Fibroblast of lung (primary cell): ENCODE measurements around the gene TOLLIP. TPM values are rescaled to one million over a fixed set of nuclear protein-coding genes. Genes with fewer than 3 reads are reported as not detected.

Experiments used
- DNase-seq, 2 donors: peaks; one replicate each; pipeline versions ENCODE4 v3.0.0 to v3.0.0-alpha.2; 2010; ENCODE audit warnings: low read depth in 2 of 2
- H2AFZ ChIP-seq: 2 replicates; pipeline ENCODE4 v1.5.1; 2012; ENCODE audit warnings: low read length, control low read depth, inconsistent platforms
- H3K27ac ChIP-seq: 2 replicates; pipeline ENCODE4 v1.5.1; 2011; ENCODE audit warnings: low read length, control low read depth; ENCODE audit not compliant: insufficient read depth
- H3K27me3 ChIP-seq: 2 replicates; pipeline ENCODE4 v1.5.1; 2011; ENCODE audit warnings: mild to moderate bottlenecking, low read length; ENCODE audit not compliant: control insufficient read depth, insufficient read depth
- H3K36me3 ChIP-seq: 2 replicates; pipeline ENCODE4 v1.5.1; 2011; ENCODE audit warnings: low read length; ENCODE audit not compliant: control insufficient read depth, insufficient read depth
- H3K4me1 ChIP-seq: 2 replicates; pipeline ENCODE4 v1.5.1; 2011; ENCODE audit warnings: low read length; ENCODE audit not compliant: control insufficient read depth, insufficient read depth; ENCODE audit errors: extremely low read depth
- H3K4me2 ChIP-seq: 2 replicates; pipeline ENCODE4 v1.5.1; 2011; ENCODE audit warnings: low read length, control low read depth; ENCODE audit not compliant: insufficient read depth; ENCODE audit errors: extremely low read depth
- H3K4me3 ChIP-seq, 4 experiments: fragments of 200-600 bp in 1 of 4; sonication (generic) in 1 of 4; replicated peaks in 1 of 4; 2 replicates each; pipeline ENCODE4 v1.5.1; 2011 to 2016; ENCODE audit warnings: low read length in 4 of 4, low read depth in 3 of 4, mild to moderate bottlenecking in 3 of 4, control low read depth in 2 of 4, inconsistent platforms in 1 of 4, mixed read lengths in 1 of 4; ENCODE audit not compliant: insufficient read depth in 1 of 4; ENCODE audit errors: control extremely low read depth in 1 of 4
- H3K79me2 ChIP-seq: 2 replicates; pipeline ENCODE4 v1.5.1; 2012; ENCODE audit warnings: mild to moderate bottlenecking, low read length, inconsistent platforms; ENCODE audit not compliant: control insufficient read depth, insufficient read depth
- H3K9ac ChIP-seq: 2 replicates; pipeline ENCODE4 v1.5.1; 2011; ENCODE audit warnings: mild to moderate bottlenecking, low read length, control low read depth; ENCODE audit not compliant: insufficient read depth
- H3K9me3 ChIP-seq: 2 replicates; pipeline ENCODE4 v1.5.1; 2012; ENCODE audit warnings: low read depth, low read length; ENCODE audit not compliant: control insufficient read depth, insufficient read depth
- H4K20me1 ChIP-seq: 2 replicates; pipeline ENCODE4 v1.5.1; 2011; ENCODE audit warnings: low read length; ENCODE audit not compliant: control insufficient read depth, insufficient read depth; ENCODE audit errors: extremely low read depth
- CTCF ChIP-seq, 2 donors: IDR thresholded peaks in 1 of 2; conservative IDR thresholded peaks in 1 of 2; 1 replicate in 1 of 2; 2 replicates in 1 of 2; pipeline ENCODE4 v1.5.1; 2011 to 2012; ENCODE audit warnings: low read length in 2 of 2, control low read depth in 1 of 2, inconsistent platforms in 1 of 2, low read depth in 1 of 2, mild to moderate bottlenecking in 1 of 2
- EZH2 ChIP-seq: IDR thresholded peaks from 2 replicates; pipeline ENCODE4 v1.5.1; 2012; ENCODE audit warnings: low read length, control low read depth, mild to moderate bottlenecking; ENCODE audit errors: missing control alignments
- polyA plus RNA-seq, 2 donors: library from polyadenylated mRNA; depleted of rRNA in 1 of 2; stranded (reverse) in 1 of 2; unstranded in 1 of 2; fragments of >200 nt; gene quantifications; 2 replicates each; pipeline ENCODE4 v1.2.1, GENCODE V29; 2011 to 2012; ENCODE audit warnings: missing spikeins in 1 of 2
- total RNA-seq: library from RNA; depleted of rRNA; stranded (reverse); fragments of >200 nt; gene quantifications from 2 replicates; pipeline ENCODE4 v1.2.1, GENCODE V29; 2014

The TOLLIP gene
- total and polyA plus RNA-seq, 2 donors (not counting 1 experiment from before 2014, with no cell fraction given) = 28.4 to 34.6 TPM

- no peak overlapping the region for H3K4me3 ChIP-seq
Observed at GRCh38 chr11:1229471-1230120, 79.8 kb downstream of the TOLLIP start.

GRCh38 chr11:1228921-1229451 lies 80.4 kb downstream of the TOLLIP start:
- no peaks in the 10 kb centered on the region for H3K36me3 ChIP-seq
- no peaks in the 10 kb centered on the region for H3K9me3 ChIP-seq
- H3K4me1 ChIP-seq = no peaks in the 10 kb centered on the region
- TF ChIP-seq EZH2 (no peak), CTCF (conservative IDR thresholded peaks at IDR 0.05 in 1 of 2, IDR thresholded peaks at IDR 0.05 in 1 of 2; ENCODE audit: low read depth in 1 of 2, low read length in 2 of 2) (no peak)
- H2AFZ ChIP-seq = no peak overlapping the region
- H3K27me3 ChIP-seq = no peaks in the 10 kb centered on the region
- H3K4me3 ChIP-seq = no peak overlapping the region
- no peak overlapping the region for H3K4me2 ChIP-seq
- DNase-seq = no peak
- H3K79me2 ChIP-seq = no peaks in the 10 kb centered on the region
- H4K20me1 ChIP-seq = no peaks in the 10 kb centered on the region
- H3K9ac ChIP-seq = no peak overlapping the region
- H3K27ac ChIP-seq = no peak overlapping the region

More at GRCh38 chr11:1229471-1230120, 79.8 kb downstream of the TOLLIP start:
- Histone ChIP-seq H4K20me1 (no peaks in the 10 kb centered on the region), H3K9ac (no peak overlapping the region), H3K9me3 (no peaks in the 10 kb centered on the region), H2AFZ (no peak overlapping the region), H3K4me1 (no peaks in the 10 kb centered on the region), H3K27ac (no peak overlapping the region), H3K79me2 (no peaks in the 10 kb centered on the region), H3K27me3 (no peaks in the 10 kb centered on the region), H3K36me3 (no peaks in the 10 kb centered on the region), H3K4me2 (no peak overlapping the region)
- TF ChIP-seq CTCF (conservative IDR thresholded peaks at IDR 0.05 in 1 of 2, IDR thresholded peaks at IDR 0.05 in 1 of 2; ENCODE audit: low read depth in 1 of 2, low read length in 2 of 2) (no peak), EZH2 (no peak)
- no peak for DNase-seq

DNA sequence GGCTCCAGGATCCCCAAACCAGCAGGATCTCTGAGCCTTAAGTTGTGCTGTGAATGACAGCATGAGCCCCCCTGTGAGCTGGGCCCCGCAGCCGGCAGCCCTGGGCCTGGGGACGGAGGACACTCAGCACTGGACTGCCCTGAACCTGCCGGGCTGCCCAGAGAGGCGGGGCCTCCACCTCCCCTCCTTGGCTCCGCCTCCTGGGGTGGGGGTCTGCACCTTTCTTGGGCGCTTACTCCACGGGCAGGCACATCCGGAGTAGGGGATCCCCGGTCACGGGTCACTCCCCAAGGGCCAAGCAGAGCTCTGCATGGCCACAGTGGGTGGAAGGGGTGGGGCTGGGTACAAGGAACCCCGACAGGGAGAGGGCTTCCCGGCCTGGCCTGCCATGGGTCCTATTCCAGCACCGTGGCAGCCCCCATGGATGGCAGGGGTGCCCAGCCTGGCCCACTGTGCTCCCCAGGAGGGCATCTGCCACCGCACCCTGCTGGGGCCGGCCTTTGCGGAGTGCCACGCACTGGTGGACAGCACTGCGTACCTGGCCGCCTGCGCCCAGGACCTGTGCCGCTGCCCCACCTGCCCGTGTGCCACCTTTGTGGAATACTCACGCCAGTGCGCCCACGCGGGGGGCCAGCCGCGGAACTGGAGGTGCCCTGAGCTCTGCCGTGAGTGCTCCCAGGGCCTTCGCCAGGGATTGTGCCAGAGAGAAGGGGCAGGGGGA lies 81.2 kb downstream of the TOLLIP start:
- no peak overlapping the region for H3K4me3 ChIP-seq
- H2AFZ ChIP-seq = no peak overlapping the region
- no peak overlapping the region for H3K4me2 ChIP-seq
- no peaks in the 10 kb centered on the region for H3K36me3 ChIP-seq
- no peaks in the 10 kb centered on the region for H4K20me1 ChIP-seq
- no peak for TF ChIP-seq CTCF (conservative IDR thresholded peaks at IDR 0.05 in 1 of 2, IDR thresholded peaks at IDR 0.05 in 1 of 2; ENCODE audit: low read depth in 1 of 2, low read length in 2 of 2)
- no peak for TF ChIP-seq EZH2
- no peaks in the 10 kb centered on the region for H3K4me1 ChIP-seq
- no peak overlapping the region for H3K9ac ChIP-seq
- no peaks in the 10 kb centered on the region for H3K9me3 ChIP-seq
- H3K27me3 ChIP-seq = no peaks in the 10 kb centered on the region
- DNase-seq = no peak
- no peak overlapping the region for H3K27ac ChIP-seq
- H3K79me2 ChIP-seq = no peaks in the 10 kb centered on the region
